Measurements from ENCODE around the gene PDHA1.

GRCh38 chrX:19381326-19381725 is 37.6 kb downstream of the PDHA1 start:
- TF ChIP-seq CTCF (IDR thresholded peaks at IDR 0.05) (no peak), POLR2A (IDR thresholded peaks at IDR 0.05) (no peak), POLR2AphosphoS5 (IDR thresholded peaks at IDR 0.05) (no peak)
